CD1c-positive myeloid dendritic cell (primary cell): ENCODE measurements around the gene MS4A15.
"Not testable (repeated sequence)": the region's sequence is repeated elsewhere in the genome, so short reads cannot be mapped to it uniquely, and the experiment has no call there.

Experiments
- DNase-seq: peaks from one replicate; pipeline ENCODE4 v3.0.0-alpha.2; 2016; ENCODE audit errors: extremely low spot score

MS4A15 gene

DNA sequence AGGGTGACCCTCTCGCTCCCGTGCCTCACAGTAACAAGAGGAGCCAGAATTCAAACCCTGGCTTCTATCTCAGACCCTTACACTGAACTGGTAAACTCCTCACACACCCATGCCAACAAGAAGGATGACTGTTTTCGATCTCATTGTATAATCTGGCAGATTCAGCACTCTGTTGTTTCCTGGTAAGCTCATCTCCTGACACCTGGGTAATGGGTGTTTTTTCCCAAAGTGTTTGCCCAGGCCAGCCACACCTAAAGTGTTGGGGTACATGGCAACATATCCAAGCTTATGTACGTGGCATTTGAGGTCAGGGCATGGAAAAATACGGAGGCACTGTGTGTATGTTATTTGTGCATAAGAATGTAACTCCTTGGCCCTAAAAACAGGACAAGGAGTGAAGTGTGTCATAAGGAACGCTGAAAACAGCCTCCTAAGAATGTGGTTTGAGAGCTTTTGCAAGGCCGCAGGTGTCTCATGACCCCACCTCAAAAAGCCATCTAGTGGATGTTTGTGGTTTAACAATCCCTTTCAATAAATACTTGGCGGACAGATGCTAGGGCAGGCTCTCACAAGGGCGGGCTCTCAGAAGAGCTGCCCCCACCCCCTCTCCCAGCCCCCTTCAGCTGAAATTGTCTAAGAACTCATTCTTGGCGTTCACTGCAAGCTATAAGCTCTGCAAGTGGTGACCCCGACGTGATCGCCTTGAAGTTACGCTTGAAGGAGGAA lies at the start of gene MS4A15:
TSS of gene MS4A15 (plus strand) at position 561 of the 726 bp plus-strand sequence. CDS start 6,867 bp downstream, outside the sequence.
- DNase-seq = peak; percentile 19

- no peak for DNase-seq
Observed at GRCh38 chr11:60706931-60707330, 49.7 kb upstream of the MS4A15 start.

- DNase-seq = no peak
Observed at GRCh38 chr11:60710482-60710881, 46.2 kb upstream of the MS4A15 start.

DNA sequence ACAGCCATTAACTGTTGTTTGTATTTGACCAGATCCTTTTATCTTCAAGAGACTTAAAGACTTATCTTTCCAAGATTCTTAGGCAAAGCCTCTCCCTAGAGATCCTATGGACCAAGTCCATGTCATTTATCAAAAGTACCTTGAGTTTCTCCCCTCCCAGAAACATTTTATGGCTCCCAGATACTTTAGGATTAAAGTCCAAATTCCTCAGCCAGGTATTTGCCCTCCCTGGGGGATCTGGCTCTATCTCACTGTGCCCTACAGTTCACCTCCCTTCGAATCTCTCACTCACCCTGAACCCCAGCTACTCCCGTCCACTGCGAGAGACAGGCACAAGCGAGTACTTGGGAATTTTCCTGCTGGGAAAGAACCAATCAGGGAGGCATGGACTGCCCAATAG lies 45.4 kb upstream of the MS4A15 start:
- no peak for DNase-seq

DNA sequence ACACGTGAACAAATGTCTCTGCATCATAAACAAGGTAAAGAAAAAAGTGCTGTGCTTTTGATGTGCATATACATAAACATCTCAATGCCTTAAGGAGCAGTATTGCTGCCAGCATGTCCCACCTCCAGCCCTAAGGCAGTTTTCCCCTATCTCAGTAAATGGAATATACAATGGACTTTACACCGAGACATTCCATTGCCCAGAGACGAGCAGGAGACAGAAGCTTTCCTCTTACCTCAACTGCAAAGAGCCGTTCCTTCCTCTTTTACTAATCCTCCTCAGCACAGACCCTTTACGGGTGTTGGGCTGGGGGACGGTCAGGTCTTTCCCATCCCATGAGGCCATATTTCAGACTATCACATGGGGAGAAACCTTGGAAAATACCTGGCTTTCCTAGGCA lies 43.2 kb upstream of the MS4A15 start:
- not testable (repeated sequence) for DNase-seq

GRCh38 chr11:60717956-60718355 lies 38.7 kb upstream of the MS4A15 start:
- DNase-seq = no peak

DNA sequence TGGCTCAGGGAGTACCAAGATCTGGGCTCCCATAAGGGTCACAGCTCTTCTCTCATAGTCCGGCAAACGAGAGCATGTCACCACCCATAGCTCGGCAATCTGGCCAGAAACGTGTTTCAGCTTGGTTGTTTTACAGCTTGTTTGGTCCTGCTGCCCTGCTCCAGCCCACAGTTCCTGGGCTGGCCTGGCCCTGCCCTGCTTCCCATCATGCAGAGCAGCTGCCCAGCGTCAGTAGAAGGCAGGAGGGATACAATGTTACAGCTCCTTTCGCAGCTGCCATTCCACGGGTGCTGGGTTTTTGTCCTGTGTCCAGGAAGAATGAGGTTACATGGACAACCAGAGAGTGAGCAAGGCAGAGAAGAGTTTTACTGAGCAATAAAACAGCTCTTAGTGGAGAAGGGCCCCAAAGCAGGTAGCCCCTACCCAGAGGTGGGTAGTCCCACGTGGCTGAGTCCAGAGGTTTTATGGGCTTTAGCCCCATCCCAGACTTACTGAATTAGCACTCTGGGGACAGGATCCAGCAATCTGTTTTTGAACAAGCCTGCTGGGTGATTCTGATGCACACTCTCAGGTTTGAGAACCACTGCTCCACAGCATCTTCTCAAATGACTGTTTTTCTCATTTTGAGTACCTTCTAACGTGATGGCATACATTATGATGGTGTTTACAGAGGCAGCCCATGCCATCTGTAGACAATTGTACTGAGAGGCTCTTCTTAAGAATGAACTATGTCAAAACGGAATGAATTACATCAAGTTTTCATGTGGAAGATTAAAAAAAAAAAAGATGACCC lies 37.9 kb upstream of the MS4A15 start:
- no peak for DNase-seq

- no peak for DNase-seq
Observed at GRCh38 chr11:60719391-60719790, 37.3 kb upstream of the MS4A15 start.

GRCh38 chr11:60720460-60720859 lies 36.2 kb upstream of the MS4A15 start:
- DNase-seq = no peak

- no peak for DNase-seq
Observed at GRCh38 chr11:60724420-60724819, 32.2 kb upstream of the MS4A15 start, which contains the start of gene MS4A18. TSS of gene MS4A18 (plus strand) at chr11:60724720.

- no peak for DNase-seq
Observed at GRCh38 chr11:60725592-60725991, 31.1 kb upstream of the MS4A15 start.

- no peak for DNase-seq
Observed at GRCh38 chr11:60731586-60731985, 25.1 kb upstream of the MS4A15 start.

DNA sequence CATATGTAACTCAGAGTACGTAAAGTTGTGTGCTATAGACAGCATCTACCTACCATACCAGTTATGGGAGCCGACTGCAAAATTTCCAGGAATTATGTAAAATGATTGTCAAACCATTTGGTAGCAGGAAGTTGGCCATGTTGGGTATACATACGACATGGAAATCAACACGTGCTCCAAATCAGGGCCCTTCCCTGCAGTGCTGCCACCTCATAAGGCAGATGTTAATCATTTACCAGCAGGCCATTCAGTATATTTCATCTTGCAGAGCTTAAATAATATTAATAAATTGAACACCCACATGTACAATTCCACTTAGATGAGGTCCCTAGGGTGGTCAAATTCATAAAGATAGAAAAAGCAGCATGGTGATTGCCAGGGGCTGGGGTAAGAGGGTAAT lies 22.4 kb upstream of the MS4A15 start:
- DNase-seq = no peak

DNA sequence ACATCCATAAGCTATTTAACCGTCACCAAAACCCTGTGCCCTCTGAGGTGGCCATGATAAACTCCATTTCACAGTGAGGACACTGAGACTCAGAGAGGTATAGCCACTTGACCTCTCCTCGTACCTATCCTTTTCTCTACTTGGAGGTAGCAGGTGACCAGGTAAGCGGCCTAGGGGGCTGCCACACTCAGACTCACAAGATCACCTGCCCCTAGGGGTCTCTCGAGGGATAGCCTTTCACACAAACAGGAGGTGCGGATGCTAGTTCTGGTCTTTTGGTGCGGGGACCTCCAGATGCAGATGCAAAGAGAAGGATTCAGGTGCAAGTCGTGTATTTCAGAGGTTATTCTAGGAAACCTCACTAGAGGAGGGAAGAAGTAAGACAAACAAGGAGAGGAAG lies 17.6 kb upstream of the MS4A15 start:
- DNase-seq = no peak

DNA sequence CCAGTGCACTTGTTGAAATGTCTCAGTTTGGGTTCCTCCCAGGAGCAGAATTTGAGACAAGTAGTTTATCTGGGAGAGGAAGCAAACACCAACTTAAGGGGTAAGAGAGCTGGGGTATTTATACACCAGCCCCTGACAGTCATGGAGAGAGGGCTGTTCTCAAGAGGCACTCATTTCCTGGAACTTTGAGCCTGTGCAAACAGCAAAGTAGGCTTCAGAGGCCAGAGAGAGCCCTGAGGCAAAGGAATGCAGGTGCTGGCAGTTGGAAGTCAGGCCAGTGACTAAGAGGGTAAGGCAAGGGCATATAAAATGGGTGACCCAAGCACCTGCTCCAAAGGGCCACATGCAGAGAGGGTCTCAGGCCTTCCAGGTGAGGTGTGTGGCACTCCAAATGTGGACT lies 16.1 kb upstream of the MS4A15 start:
- no peak for DNase-seq

GRCh38 chr11:60741421-60741820 lies 15.2 kb upstream of the MS4A15 start:
- DNase-seq = no peak

- no peak for DNase-seq
Observed at GRCh38 chr11:60743058-60743457, 13.6 kb upstream of the MS4A15 start.

GRCh38 chr11:60744114-60744513 lies 12.6 kb upstream of the MS4A15 start:
- no peak for DNase-seq

DNA sequence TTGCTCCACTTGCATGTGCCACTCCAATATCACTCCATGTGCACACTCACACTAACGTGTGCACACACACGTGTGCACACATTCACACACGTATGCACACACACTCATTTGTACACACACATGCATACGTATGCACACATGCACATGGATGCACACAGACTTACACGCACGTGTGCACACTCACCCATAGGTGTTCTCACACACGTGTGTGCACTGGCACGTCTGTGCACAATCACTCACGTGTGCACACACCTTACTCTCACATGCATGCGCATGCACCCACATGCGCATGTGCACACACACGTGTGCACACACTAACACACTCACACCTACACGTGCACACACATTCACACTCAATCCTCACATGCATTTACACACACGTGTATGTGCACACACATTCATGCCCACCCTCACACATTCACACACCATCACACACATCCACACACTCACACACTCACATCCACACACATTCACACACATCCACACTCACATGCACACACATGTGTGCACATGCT lies 9.3 kb upstream of the MS4A15 start:
- no peak for DNase-seq

- DNase-seq = no peak
Observed at GRCh38 chr11:60748225-60748624, 8.4 kb upstream of the MS4A15 start.

DNA sequence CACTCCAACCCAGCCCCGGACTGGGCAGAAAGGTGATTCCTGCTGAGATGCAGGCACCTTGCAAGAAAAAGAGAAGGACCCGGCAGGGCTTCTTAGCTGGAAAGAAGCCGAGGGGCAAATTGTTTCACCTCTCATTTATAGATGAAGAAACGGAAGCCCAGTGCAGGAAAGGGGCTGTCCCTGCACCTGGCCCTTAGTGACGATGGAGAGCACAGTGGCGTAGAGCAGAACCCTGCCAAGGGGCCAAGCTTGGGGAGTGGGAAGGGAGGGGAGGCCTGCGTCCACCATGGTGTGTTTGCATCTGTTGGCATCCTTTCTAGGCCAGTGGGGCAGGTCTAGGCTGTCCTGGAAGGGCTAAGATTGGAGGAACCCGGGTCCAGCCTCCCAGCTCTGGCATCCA lies 7.8 kb upstream of the MS4A15 start:
- no peak for DNase-seq

DNA sequence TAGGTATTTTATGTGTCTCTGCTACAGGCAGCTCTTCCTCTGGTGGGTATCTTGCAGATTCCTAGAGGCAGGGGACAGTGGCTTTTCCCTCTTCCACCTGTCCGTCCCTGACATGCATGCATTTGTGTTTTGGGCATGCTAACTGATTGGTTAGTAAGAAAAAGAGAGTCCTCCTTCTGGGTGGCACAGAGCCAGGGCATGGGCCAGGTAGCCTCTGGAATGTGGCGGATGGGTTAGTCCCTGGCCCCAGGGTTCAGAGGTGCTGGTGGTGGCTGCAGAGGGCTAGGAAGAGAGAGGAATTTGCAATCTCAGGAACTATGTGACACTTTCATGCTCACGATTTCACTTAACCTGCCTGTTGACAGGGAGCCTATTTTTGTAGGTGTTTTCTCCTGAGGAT lies 5.8 kb upstream of the MS4A15 start:
- no peak for DNase-seq

DNA sequence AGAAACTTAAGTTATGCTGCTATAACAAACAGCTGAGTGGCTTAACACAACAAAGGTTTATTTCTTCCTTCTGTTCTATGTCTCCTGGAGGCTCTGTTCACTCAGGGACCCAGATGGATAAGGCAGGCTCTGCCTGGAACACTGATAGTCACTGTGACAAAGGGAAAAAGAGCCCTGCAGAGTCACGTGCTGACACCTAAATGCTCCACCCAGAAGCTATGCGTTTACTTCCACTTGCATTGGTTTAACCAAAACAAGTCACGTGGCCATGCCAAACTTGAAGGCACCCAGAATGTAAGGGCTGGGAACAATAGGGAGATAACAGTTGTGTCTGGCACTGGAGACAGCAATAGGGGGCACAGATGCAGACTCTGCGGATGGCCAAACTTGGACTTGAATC lies 3.4 kb upstream of the MS4A15 start:
- DNase-seq = no peak
